ENCODE data around the gene SLC16A1. TPM values are rescaled to one million over a fixed set of nuclear protein-coding genes. Genes with fewer than 3 reads are reported as not detected.
A peak's percentile ranks its signal among the peaks of the same experiment; 100 is the strongest.
"Not testable (repeated sequence)": the region's sequence is repeated elsewhere in the genome, so short reads cannot be mapped to it uniquely, and the experiment has no call there.

SLC16A1 gene
- total RNA-seq, 2 donors from 2014 or later: 28.0 to 51.5 TPM

DNA sequence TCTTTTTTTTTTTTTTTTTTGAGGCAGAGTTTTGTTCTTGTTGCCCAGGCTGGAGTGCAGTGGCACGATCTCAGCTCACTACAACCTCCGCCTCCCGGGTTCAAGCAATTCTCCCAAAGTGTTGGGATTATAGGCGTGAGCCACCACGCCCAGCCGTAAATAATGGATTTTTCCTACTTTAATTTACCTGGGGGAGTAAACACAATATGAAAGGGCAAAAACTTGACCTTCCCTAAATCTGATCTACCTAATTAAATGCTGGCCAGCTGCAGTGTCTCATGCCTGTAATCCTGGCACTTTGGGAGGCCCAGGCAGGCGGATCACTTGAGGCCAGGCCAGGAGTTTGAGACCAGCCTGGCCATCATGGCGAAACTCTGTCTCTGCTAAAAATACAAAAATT, 25.8 kb upstream of the SLC16A1 start:
- not testable (repeated sequence) for ATAC-seq; H3K36me3 Mint-ChIP-seq; H3K9me3 Mint-ChIP-seq; H3K27ac Mint-ChIP-seq; DNase-seq (ENCODE audit: low spot score in 2 of 2)

DNA sequence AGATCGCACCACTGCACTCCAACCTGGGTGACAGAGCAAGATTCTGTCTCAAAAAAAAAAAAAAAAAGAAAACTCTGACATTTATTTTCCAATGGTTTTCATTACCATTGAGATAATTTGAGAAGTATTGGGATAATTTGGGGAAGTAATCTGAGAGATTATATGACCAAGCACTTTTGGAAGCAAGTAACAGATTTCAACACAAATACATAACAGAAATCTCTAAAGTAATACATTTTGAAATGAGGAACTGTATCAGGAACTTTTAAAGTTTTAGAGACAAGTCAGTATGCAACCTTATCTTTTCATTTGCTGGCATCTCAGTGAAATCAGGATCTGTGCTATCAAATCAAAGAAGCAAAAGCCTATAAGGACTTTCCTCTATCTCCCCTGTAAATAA, 25.4 kb upstream of the SLC16A1 start:
- DNase-seq (ENCODE audit: low spot score in 2 of 2) (no peak), ATAC-seq (no peak)
- Mint-ChIP-seq H3K36me3 (no peaks in the 10 kb centered on the region), H3K27ac (no peak overlapping the region), H3K9me3 (no peaks in the 10 kb centered on the region)

DNA sequence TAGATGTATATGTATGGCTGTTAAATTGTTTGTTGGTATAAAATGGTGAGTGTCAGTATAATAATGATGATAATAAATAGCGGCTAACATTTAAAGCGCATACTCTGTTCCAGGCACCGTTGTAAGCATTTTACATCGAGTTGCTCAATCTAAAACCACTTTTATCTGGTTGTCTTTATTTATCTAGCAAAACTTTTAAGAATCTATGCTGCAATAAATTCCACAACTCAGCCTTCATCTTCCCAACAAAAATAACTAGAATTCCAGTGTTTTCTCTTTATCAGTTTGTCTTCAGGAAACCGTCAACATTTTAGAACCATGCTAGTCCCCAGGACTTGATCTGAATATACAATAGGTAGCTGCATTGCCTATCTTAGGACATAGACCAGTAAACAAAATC, 19.3 kb upstream of the SLC16A1 start:
- Mint-ChIP-seq H3K9me3 (no peaks in the 10 kb centered on the region), H3K27ac (no peak overlapping the region), H3K36me3 (peaks cover 7 to 8% of the 10 kb centered on the region in 2 donors)
- ATAC-seq (no peak), DNase-seq (ENCODE audit: low spot score in 2 of 2) (no peak)

DNA sequence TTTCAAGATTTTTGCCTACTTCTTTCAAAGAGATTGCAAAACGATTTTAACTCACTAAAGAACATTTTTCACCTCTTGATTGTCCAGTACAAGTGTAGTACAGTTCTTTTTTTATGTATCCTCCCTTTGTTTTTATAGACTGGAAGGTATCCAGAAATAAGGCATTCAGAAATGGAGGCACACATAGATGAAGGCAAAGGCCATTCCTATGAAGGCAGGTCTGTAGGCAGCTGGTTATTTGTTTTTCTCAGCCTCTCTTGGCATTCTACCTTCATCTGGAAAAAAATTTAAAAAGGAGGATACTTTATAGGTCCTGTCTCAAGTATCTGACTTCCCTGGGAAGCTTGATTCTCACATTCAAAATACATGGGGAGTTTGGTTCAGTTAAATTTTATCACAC, 18.6 kb upstream of the SLC16A1 start:
- no peaks in the 10 kb centered on the region for H3K9me3 Mint-ChIP-seq
- DNase-seq (ENCODE audit: low spot score in 2 of 2): no peak
- no peak for ATAC-seq
- no peak overlapping the region for H3K27ac Mint-ChIP-seq
- peaks cover 7 to 8% of the 10 kb centered on the region in 2 donors for H3K36me3 Mint-ChIP-seq

DNA sequence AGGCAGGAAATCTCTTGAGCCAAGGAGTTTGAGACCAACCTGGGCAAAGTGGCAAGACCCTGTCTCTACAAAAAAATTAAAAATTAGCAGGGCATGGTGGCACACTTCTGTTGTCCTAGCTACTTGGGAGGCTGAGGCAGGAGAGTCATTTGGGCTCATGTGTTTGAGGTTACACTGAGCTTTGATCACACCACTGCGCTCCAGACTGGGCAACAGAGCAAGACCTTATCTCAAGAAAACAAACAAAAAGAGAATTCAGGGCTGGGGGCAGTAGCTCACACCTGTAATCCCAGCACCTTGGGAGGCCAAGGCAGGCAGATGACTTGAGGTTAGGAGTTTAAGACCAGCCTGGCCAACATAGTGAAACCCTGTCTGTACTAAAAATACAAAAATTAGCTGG, 17.8 kb upstream of the SLC16A1 start:
- no peaks in the 10 kb centered on the region for H3K9me3 Mint-ChIP-seq
- ATAC-seq: no peak
- no peak overlapping the region for H3K27ac Mint-ChIP-seq
- H3K36me3 Mint-ChIP-seq: peaks cover 7 to 8% of the 10 kb centered on the region in 2 donors
- DNase-seq (ENCODE audit: low spot score in 2 of 2): no peak

DNA sequence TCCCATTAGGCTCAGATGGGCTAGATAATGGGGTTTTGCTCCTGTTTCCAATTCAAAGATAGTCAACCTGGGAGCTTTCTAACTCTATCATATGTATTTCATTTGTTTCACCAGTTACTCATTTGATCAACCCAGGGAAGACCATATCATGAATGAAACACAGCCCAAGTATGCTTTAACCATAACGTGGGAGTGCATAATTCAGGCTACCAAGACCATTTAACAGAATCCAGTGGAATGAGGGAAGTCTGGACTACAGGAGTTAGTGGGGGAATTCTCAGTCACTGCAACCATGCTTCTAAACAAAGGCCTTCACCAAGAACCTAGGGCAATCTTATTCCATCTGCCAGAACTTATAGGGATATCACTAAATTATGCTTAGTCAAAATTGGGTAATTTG, 15.0 kb upstream of the SLC16A1 start:
- Mint-ChIP-seq H3K36me3 (peaks cover 17 to 24% of the 10 kb centered on the region in 2 donors), H3K9me3 (no peaks in the 10 kb centered on the region), H3K27ac (no peak overlapping the region)
- DNase-seq (ENCODE audit: low spot score in 2 of 2): no peak
- ATAC-seq: no peak

DNA sequence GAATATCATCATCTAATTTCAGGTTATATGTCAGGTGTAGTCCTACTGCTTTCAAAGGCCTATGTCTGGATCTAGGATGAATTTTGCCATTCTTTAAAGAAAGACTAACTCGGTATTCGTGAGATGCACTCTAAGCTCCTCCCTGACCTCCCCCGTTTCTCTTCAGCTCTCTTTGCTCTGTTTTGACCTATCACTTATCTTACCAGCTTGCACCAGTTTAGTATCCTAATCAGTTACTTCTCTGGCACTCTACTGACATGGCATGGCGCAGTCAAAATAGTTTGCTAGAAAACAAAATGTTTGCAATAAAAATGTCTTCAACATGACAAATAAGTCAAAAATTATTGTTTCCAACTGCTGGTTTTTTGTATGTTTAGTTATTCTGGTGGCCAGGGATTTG, 8.4 kb upstream of the SLC16A1 start:
- DNase-seq (ENCODE audit: low spot score in 2 of 2) (no peak), ATAC-seq (no peak)
- H3K36me3 Mint-ChIP-seq: peaks cover 38 to 53% of the 10 kb centered on the region in 2 donors
- H3K27ac Mint-ChIP-seq: no peak overlapping the region
- H3K9me3 Mint-ChIP-seq: no peaks in the 10 kb centered on the region

DNA sequence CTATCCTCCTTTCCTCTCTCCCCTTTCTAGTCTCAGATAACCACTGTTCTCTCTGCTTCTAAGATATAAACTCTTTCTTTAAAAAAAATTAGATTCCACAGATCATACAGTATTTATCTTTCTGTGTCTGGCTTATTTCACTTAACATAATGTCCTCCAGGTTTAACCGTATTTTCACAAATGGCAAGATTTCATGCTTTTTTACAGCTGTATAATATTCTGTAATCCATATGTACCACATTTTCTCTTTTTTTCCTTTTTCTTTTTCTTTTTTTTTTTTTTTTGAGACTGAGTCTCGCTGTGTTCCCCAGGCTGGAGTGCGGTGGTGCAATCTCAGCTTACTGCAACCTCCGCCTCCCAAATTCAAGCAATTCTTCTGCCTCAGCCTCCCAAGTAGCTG, 5.1 kb upstream of the SLC16A1 start:
- ATAC-seq (no peak), DNase-seq (ENCODE audit: low spot score in 2 of 2) (no peak)
- H3K9me3 Mint-ChIP-seq: no peaks in the 10 kb centered on the region
- H3K27ac Mint-ChIP-seq: peak overlapping the region in 1 of 2 donors; percentile 4
- peaks cover 46 to 53% of the 10 kb centered on the region in 2 donors for H3K36me3 Mint-ChIP-seq

DNA sequence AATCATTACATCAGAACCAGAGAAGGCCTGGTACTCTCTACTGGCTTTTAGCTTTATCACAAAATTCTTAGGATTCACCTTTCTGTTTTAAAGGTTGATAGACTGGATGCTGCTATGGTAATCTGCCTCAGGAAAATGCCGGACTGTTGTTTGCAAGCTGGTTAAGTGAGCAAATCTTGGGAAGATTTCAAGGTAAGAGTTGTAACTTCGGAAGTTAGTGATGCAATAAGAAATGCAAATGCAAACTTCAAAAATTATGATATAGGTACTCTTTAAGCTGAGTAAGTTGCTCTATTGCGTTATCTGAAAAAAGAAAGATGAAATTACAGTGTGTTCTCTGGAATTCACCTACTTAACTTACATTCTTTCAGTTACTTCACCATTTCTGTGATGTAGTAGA, 4.4 kb upstream of the SLC16A1 start:
- H3K36me3 Mint-ChIP-seq: peaks cover 46 to 49% of the 10 kb centered on the region in 2 donors
- ATAC-seq: no peak
- no peak overlapping the region for H3K27ac Mint-ChIP-seq
- no peak for DNase-seq (ENCODE audit: low spot score in 2 of 2)
- no peaks in the 10 kb centered on the region for H3K9me3 Mint-ChIP-seq

DNA sequence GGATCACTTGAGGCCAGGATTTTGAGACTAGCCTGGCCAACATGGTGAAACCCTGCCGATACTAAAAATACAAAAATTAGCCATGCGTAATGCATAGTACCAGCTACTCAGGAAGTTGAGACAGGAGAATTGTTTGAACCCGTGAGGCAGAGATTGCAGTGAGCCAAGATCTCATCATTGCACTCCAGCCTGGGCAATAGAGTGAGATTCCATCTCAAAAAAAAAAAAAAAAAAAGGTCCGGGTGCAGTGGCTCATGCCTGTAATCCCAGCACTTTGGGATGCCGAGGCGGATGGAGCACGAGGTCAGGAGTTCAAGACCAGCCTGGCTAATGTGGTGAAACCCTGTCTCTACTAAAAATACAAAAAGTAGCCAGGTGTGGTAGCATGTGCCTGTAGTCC, 2.2 kb upstream of the SLC16A1 start:
- peaks cover 49% of the 10 kb centered on the region in 2 donors for H3K36me3 Mint-ChIP-seq
- not testable (repeated sequence) for H3K9me3 Mint-ChIP-seq; DNase-seq (ENCODE audit: low spot score in 2 of 2); ATAC-seq
- peak overlapping the region; percentile 26 to 95 for H3K27ac Mint-ChIP-seq

DNA sequence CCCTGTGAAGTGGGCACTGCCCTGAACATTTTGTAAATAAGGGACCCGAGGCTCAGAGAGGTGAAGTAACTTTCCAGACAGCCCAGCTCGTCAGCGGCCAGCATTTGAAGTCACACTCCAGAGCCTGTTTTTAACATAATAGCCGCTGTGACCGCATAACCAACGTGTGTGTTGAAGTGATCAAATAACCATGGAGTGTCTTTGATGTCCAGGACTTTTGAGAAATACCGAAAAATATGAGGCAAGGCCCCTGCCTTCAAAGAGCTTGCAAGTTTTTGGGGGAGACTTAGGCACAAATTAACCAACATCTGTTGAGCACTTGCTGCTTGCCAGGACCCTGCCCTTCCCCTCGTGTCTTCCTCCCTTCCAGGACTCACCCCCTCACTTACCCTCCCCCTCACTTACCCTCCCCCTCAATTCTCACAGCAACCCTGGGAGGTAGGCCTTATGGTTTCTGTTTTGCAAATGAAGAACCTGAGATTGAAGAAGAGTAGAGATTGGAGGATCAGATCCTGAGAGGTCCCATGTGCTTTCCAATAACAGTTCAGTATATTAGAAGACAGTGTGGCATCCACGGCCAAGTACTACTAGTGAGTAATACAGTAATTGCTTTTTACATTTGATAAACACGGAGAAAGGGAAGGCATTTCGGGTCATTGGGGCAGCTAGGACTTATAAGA, 1.3 kb upstream of the SLC16A1 start:
- Mint-ChIP-seq H3K9me3 (peaks cover 0 to 4% of the 10 kb centered on the region in 2 donors), H3K36me3 (peaks cover 56% of the 10 kb centered on the region in 2 donors), H3K27ac (peak overlapping the region; percentile 95 to 99)
- ATAC-seq: peak; percentile 12 to 61
- peak; percentile 46 to 58 for DNase-seq (ENCODE audit: low spot score in 2 of 2)

DNA sequence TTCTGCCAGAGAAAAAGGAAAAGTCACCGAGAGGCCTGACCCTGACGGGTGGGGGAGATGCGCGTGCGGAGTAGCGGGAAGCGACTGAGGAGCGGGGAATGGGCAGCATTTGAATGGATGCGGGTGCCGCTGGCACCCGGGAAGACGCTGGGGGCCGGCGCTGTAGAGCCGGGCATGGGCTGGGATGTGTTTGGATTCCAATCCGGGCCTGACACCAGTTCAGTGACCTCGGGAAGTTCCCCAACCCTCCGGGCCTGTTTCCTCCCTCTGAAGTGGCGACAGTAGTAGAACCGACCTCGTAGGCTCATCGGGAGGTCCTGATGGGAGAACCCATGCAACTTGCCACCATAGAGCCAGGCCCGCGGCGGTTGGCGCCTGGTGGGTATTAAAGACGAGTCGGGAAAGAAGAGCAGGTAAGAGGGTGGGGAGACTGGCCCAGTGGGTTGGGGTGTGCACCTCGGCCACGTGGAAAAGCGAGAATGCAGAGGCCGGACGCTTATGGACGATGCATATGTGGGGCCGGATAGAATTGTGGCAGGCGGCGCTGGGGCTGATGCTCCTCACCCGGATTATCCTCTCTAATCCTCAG, 642 bp upstream of the SLC16A1 start:
- peak; percentile 44 to 71 for DNase-seq (ENCODE audit: low spot score in 2 of 2)
- Mint-ChIP-seq H3K9me3 (peaks cover 0 to 4% of the 10 kb centered on the region in 2 donors), H3K27ac (peak overlapping the region; percentile 95 to 99), H3K36me3 (peaks cover 55 to 60% of the 10 kb centered on the region in 2 donors)
- peak; percentile 11 for ATAC-seq

DNA sequence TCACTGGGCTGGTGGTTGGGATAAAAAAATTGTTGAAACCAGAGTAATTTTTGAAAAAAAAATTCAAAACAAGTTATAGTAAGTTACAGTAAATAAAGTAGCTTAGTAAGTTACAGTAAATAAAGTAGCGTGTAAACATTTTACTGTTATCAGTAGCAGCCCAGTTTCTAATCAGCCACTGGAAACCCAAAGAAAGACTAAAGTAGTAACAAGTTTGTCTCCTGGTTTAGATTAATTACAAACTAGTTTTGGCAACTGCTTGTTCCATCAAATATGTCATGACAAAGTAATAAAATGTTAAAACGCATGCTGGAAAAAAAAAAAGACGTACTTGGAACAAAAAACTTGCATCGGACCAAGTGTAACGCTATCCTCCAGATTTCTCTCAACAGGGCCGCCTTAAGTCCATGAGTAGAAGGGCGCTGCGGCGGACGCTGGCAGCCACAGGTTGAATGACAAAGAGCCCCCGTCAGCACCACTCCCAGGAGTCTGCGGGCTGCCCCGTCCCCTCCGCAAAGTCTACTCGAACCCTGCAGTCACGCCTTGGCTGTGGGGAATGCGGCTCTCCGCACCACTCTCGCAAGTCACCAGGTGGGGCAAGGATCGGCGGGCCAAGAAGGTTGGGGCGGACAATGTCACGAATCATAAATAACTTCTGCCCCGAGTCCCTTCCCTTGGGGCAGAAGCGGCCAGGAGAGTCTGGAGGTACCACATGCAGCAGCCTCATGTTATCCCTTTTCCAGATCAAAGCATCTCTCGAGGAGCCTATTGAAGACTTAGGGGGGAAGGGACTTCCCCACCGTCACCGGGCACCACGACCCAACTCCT, 837 bp downstream of the SLC16A1 start:
- H3K36me3 Mint-ChIP-seq: peaks cover 40 to 45% of the 10 kb centered on the region in 2 donors
- peak; percentile 64 to 84 for DNase-seq (ENCODE audit: low spot score in 2 of 2)
- peaks cover 0 to 4% of the 10 kb centered on the region in 2 donors for H3K9me3 Mint-ChIP-seq
- H3K27ac Mint-ChIP-seq: peak overlapping the region; percentile 90 to 95
- peak; percentile 35 to 70 for ATAC-seq

DNA sequence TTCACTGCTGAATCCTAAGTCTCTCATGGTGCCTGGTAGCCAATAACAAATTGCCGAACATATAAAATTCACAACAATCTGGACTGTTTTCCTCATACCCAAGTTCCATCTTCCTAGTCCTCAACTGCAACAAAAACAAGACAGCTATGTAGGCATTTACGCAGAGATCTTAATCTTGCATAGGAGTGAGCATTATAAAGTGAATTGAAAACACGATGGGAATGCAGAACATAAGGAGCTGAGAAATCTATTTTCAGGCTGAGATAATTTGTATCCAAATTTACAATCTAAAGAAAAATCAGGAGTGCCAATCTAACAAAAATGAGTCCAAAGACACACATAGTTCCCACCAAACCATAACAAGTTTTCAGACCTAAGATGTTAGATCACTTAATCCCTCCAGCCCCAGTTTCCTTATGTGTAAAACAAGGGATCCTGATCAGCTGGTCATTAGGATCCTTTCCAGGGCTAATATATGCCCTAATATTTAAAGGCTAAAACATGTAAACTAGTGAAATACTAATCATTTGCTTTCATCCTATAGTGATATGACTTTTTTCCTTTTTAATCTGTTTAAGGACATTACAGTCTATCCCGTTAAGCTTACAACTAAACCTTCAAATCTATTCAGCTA, 1.9 kb downstream of the SLC16A1 start:
- peaks cover 0 to 4% of the 10 kb centered on the region in 2 donors for H3K9me3 Mint-ChIP-seq
- ATAC-seq: no peak
- H3K36me3 Mint-ChIP-seq: peaks cover 33 to 38% of the 10 kb centered on the region in 2 donors
- peak overlapping the region in 1 of 2 donors; percentile 95 for H3K27ac Mint-ChIP-seq
- DNase-seq (ENCODE audit: low spot score in 2 of 2): no peak

DNA sequence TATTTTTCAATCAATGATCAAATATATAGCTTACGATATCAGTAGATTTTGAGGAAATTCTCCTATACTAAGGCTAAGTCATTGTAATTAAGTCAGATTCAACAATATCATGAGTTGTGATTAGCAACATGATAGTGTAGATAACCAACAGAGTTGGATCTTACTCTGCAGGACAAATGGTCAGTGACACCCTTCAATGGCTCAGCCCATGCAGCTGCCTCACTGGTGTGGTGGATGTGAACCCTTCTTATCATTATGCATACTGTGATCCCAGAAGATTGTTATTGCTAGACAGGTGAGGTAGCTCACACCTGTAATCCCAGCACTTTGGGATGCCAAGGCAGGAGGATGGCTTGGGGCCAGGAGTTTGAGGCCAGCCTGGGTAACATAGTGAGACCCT, 5.6 kb downstream of the SLC16A1 start:
- DNase-seq (ENCODE audit: low spot score in 2 of 2) (no peak), ATAC-seq (no peak)
- no peak overlapping the region for H3K27ac Mint-ChIP-seq
- peaks cover 15 to 21% of the 10 kb centered on the region in 2 donors for H3K36me3 Mint-ChIP-seq
- H3K9me3 Mint-ChIP-seq: peaks cover 0 to 4% of the 10 kb centered on the region in 2 donors

DNA sequence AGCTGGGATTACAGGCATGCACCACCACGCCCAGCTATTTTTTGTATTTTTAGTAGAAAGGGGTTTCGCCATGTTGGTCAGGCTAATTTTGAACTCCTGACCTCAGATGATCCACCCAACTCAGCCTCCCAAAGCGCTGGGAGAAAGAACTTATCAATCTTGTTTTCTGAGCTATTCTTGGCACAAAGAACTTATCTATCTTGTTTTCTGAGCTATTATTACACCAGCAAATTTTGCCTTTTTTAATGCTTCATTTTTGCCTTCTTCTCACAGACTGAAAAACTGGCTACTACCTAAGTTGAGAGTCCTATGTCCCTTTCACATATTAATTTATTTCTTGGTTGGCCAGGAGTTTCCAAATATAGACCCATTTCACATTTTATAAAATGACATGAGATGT, 9.3 kb downstream of the SLC16A1 start:
- Mint-ChIP-seq H3K27ac (no peak overlapping the region), H3K9me3 (no peaks in the 10 kb centered on the region), H3K36me3 (peaks cover 0 to 6% of the 10 kb centered on the region in 2 donors)
- no peak for ATAC-seq
- no peak for DNase-seq (ENCODE audit: low spot score in 2 of 2)

DNA sequence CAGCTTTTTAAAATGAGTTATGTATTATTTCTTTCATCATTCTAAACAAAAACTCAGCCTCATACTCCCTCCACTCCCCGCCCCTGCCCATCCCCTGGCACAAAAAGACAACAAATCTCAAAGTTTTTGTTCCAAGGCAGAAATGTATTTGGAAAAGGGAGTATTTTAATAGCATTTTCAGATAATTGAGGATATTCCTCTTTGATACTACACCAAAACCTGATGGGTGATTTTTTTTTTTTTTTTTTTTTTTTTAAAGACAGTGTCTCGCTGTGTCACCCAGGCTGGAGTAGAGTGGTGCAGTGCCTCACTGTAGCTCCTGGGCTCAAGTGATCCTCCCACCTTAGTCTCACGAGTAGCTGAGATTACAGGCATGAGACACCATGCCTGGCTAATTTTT, 16.2 kb downstream of the SLC16A1 start:
- no peaks in the 10 kb centered on the region for H3K9me3 Mint-ChIP-seq
- no peak for ATAC-seq

More for the DNA sequence above, 16.2 kb downstream of the SLC16A1 start:
- peaks cover 0 to 5% of the 10 kb centered on the region in 2 donors for H3K36me3 Mint-ChIP-seq
- no peak overlapping the region for H3K27ac Mint-ChIP-seq
- no peak for DNase-seq (ENCODE audit: low spot score in 2 of 2)

All from activated naive CD4-positive, alpha-beta T cell treated with anti-CD3 and anti-CD28 coated beads, Interleukin-2, amount 50 U/mL, for 72 hours (primary cell).